ENCODE results near the gene VAPA.
"Not testable (repeated sequence)": the region's sequence is repeated elsewhere in the genome, so short reads cannot be mapped to it uniquely, and the experiment has no call there.

VAPA gene

DNA sequence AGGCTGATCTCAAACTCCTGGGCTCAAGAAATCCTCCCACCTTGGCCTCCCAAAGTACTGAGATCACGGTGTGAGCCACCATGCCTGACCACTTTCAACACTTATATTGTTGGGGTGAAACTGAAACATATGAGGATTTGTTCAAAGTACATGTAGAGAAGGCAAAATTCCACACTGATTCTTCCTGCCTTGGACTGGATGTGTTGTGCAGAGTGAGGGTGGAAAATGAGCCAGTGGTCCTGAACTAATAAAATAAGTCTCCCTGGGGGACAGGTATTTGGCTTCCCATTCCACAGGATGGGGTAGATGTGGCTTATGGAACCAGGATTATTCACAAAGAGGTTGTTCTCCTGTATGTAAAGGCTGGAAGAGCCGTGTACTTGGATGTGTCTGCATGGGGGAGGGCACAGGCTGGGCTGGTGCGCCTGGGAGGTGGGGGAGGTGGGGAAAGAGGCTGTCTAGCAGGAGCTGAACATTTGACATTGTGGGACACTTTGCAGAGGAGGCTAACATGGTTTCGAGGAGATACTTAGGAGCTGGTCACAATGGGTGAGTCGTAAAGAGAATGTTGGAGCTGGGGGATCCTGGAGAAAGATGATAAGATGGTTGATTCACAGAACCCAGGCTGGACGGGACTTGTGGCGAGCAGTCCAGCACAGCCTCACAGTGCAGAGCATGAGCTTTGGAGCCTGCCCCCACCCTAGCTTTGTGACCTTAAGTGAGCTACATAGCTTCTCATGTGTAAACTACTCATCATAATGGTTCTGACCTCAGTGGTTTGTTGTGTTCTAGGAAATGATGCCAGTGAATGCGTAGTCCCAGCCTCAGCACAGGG is 28.4 kb upstream of the VAPA start, which contains the start of gene TXNDC2:
Gene TXNDC2 (plus strand): TSS at position 804 of the 835 bp plus-strand sequence. CDS start 708 bp downstream, outside the sequence.
- no peak for DNase-seq (ENCODE audit: low read depth in 1 of 2, low spot score in 1 of 2)

GRCh38 chr18:9886005-9886348 is 27.8 kb upstream of the VAPA start:
- DNase-seq (ENCODE audit: low read depth in 1 of 2, low spot score in 1 of 2) = no peak

GRCh38 chr18:9887992-9888391 is 25.8 kb upstream of the VAPA start:
- DNase-seq (ENCODE audit: low read depth in 1 of 2, low spot score in 1 of 2) = no peak

DNA sequence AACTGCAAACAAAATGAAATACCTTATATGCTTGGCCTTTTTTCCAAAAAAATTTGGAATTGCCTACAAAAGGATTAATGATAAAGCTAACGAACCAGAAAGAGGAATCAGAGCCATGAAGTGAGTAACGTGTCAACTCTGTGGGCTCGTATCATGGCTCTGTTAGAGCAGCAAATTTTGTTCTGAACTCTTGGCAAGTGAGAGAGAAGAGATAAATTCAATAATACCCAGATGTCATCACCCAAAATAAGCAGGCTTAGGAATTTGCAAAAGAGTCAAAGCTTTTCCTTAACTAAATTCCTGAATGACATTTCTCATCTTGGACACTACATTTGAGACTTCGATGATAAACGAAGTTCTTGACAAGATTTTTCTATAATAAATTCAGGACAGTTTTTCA is 23.6 kb upstream of the VAPA start:
- DNase-seq (ENCODE audit: low read depth in 1 of 2, low spot score in 1 of 2) = no peak

DNA sequence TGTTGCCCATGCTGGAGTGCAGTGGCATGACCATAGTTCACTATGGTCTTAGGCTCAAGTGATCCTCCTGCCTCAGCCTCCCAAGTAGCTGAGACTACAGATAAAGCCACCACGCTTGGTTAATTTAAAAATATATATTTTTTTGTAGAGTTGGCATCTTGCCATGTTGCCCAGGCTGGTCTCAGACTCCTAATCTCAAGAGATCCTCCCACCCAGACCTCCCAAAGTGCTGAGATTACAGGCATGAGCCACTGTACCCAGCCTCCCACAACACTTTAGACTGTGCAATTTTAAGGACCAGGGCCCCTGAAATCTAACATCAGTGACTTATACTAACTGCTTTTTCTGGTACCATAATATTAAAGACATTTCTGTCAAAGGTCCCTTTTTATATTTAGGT is 22.9 kb upstream of the VAPA start:
- no peak for DNase-seq (ENCODE audit: low read depth in 1 of 2, low spot score in 1 of 2)

GRCh38 chr18:9891515-9891914 is 22.3 kb upstream of the VAPA start:
- DNase-seq (ENCODE audit: low read depth in 1 of 2, low spot score in 1 of 2) = not testable (repeated sequence)

GRCh38 chr18:9894454-9895068 is 19.3 kb upstream of the VAPA start:
- no peak for DNase-seq (ENCODE audit: low read depth in 1 of 2, low spot score in 1 of 2)

DNA sequence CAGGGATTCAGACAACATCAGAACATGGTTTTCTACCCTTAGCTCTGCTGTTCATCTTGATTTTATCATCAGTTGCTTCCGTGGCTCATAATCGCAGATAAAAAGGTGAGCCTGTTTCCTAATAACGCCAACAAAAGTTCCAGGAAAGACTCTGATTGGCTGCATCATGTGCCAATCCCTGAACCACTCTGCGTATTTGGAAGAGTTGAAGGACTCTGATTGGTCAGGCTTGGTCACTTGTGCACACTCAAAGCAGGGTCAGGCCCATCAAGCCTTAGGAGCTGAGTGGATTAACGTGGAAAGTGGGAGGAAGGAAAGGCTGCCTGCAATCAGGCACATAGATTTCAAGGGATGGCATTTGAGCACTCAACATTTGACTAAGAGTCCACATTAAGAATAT is 16.7 kb upstream of the VAPA start:
- no peak for DNase-seq (ENCODE audit: low read depth in 1 of 2, low spot score in 1 of 2)

DNA sequence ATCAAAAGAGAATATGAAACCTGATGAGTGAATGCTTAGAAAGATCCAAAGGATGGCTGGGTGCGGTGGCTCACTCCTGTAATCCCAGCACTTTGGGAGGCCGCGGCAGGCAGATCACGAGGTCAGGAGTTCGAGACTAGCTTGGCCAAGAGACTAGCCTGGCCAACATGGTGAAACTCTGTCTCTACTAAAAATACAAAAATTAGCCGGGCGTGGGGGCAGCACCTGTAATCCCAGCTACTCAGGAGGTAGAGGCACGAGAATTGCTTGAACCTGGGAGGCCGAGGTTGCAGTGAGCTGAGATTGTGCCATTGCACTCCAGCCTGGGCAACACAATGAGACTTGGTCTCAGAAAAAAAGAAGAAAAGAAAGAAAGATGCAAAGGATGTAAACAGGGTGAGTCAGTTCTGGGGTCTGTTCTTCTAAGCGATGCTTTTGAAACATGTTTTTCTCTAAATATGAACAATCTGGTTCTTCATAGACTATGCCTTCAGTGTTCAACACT is 16.0 kb upstream of the VAPA start:
- not testable (repeated sequence) for DNase-seq (ENCODE audit: low read depth in 1 of 2, low spot score in 1 of 2)

- no peak for DNase-seq (ENCODE audit: low read depth in 1 of 2, low spot score in 1 of 2)
Measured at GRCh38 chr18:9898792-9899549, 14.8 kb upstream of the VAPA start.

- DNase-seq (ENCODE audit: low read depth in 1 of 2, low spot score in 1 of 2) = not testable (repeated sequence)
Measured at GRCh38 chr18:9899550-9899930, 14.3 kb upstream of the VAPA start.

DNA sequence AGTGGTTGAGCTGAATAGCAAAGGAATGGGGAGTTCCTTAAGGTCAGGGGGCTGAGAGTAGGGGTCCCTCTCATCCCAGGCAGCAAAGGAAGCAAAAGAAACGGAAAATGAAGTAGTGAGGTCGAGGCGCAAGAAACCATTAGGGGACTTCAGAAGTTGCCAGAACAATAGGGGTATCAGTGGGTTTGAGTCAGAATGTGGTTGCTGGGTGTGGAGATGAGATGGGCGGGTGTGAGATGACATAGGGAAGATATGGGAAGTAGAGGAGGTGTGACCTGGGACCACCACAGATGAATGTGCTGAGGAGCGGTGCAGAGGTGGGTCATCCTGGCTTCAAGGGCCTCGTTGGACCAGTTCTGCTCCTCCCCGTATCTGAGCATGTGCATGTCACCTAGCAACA is 13.1 kb upstream of the VAPA start:
- no peak for DNase-seq (ENCODE audit: low read depth in 1 of 2, low spot score in 1 of 2)

DNA sequence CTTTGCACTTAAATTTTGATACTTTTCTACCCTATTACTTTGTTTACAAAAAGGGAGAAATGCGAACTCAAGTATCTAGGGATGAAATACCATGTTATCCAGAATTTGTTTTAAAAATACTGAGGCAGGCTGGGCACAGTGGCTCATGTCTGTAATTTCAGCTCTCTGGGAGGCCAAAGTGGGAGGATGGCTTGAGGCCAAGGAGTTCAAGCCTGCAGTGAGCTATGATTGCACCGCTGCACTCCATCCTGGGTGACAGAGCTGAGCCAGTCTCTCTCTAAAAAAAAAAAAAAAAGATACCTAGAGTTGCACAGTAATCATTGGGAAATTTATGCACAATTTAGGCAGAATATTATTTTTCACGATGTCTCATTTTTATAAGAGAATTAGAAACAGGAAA is 12.4 kb upstream of the VAPA start:
- no peak for DNase-seq (ENCODE audit: low read depth in 1 of 2, low spot score in 1 of 2)

DNA sequence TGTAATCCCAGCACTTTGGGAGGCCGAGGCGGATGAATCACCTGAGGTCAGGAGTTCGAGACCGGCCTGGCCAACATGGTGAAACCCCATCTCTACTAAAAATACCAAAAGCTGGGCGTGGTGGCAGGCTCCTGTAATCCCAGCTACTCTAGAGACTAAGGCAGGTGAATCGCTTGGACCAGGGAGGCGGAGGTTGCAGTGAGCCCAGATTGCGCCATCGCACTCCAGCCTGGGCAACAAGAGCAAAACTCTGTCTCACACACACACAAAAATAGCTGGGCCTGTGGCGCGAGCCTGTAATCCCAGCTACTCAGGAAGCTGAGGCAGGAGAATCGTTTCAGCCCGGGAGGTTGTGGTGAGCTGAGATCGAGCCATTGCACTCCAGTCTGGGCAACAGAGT is 11.6 kb upstream of the VAPA start:
- not testable (repeated sequence) for DNase-seq (ENCODE audit: low read depth in 1 of 2, low spot score in 1 of 2)

DNA sequence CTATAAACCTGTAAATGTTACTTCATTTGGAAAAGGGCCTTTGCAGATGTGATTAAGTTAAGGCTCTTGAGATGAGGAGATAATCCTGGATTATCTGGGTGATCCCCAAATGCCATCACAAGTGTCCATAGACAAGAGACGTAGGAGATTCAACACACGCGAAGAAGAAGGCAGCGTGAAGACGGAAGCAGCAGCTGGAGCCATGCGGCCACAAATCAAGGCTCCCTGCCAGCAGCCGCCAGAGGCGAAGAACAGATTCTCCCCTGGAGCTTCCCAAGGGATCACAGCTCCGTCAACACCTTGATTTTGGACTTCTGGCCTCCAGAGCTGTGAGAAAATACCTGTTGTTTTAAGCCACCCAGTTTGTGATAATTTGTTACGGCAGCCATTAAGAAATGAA is 11.0 kb upstream of the VAPA start:
- DNase-seq (ENCODE audit: low read depth in 1 of 2, low spot score in 1 of 2) = no peak

GRCh38 chr18:9905401-9905922 is 8.4 kb upstream of the VAPA start:
- DNase-seq (ENCODE audit: low read depth in 1 of 2, low spot score in 1 of 2) = no peak

DNA sequence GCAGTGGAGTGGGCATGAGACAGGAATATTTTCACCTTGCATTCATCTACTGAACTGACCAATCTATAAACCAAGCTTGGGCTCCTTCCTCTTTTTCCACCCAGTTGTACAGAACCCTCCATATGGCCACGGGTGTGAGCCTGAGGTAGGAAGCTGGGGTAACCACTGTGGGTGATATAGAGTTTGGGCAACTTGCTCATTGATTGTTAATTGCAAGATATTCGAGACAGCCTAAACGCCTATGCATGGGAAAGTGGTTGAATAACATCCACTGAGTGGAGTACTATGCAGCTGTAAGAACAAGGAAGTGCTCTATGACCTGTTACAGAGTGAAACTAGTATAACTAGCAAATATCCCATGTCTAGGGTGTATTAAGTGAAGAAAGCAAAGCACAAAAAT is 7.3 kb upstream of the VAPA start:
- DNase-seq (ENCODE audit: low read depth in 1 of 2, low spot score in 1 of 2) = no peak

DNA sequence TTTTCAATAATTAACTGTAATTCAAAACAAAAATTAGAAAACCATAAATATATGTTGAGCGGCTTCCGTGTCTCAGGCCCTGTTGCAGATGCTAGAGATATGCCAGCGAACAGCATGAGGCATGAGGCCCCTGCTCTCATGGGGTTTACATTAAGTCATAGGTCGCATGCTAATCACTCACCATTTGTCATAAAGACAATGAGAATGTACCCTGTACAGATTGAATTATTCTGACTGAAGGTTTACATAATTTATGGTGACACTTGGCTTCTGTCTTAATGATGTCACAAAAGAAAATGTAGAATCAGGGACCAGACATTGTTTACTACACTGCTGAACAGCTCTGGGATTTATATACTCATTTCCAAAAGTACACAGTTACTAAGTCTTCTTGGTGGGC is 5.9 kb upstream of the VAPA start:
- no peak for DNase-seq (ENCODE audit: low read depth in 1 of 2, low spot score in 1 of 2)

DNA sequence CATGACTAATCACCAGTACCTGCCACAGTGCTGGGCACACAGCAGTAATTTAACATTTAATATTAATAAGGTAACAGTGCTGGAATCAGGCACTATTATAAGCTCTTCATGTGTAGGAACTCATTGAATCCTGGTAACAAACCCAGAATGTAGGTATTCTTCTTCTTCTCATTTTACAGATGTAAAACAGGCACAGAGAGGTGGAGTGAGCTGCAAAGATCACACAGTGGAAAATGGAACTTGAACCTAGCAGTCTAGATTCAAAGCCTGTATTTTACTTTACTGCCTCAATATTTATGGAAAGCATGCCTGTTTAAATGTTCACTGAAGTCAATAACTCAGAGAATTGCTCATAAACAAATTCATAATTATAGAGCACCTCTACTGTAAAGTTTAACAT is 3.7 kb upstream of the VAPA start:
- no peak for DNase-seq (ENCODE audit: low read depth in 1 of 2, low spot score in 1 of 2)

DNA sequence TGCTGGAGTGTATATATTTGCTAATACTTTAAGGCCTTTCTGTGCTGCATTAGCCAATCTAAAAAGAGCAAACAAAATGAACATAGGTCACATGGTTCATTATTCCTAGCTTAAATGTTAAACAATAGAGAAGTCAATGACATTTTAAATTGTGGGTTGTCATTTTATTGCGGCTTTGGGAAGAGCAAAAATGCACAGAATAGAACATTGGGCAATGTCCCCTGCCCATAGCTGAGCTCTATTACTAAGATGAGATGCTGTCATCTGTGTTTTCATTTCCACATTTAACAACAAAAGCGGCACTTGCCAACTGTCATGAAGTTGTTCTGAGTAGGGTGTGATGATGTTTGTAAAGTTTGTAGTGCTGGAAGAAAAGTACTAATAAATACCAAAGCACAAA is 3.2 kb upstream of the VAPA start:
- DNase-seq (ENCODE audit: low read depth in 1 of 2, low spot score in 1 of 2) = no peak

GRCh38 chr18:9911226-9911625 is 2.6 kb upstream of the VAPA start:
- DNase-seq (ENCODE audit: low read depth in 1 of 2, low spot score in 1 of 2) = no peak

DNA sequence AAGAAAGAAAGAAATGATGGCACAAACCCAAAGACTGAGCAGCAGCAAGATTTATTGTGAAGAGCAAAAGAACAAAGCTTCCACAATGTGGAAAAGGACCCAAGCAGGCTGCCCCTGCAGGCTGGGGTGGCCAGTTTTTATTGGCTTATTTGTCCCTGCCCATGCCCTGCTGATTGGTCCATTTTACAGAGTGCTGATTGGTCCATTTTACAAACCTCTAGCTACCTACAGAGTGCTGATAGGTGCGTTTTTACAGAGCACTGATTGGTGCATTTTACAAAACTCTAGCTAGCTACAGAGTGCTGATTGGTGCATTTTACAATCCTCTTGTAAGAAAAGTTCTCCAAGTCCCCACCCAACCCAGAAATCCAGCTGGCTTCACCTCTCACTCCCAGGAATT is 1.5 kb upstream of the VAPA start:
- DNase-seq (ENCODE audit: low read depth in 1 of 2, low spot score in 1 of 2) = not testable (repeated sequence)
